Measurements from ENCODE around the gene PARD3. TPM values are rescaled to one million over a fixed set of nuclear protein-coding genes. Genes with fewer than 3 reads are reported as not detected.
"Not testable (repeated sequence)": the region's sequence is repeated elsewhere in the genome, so short reads cannot be mapped to it uniquely, and the experiment has no call there.

Gene PARD3
- polyA plus RNA-seq, 3 donors, result 0.51 TPM; not detected in 2

DNA sequence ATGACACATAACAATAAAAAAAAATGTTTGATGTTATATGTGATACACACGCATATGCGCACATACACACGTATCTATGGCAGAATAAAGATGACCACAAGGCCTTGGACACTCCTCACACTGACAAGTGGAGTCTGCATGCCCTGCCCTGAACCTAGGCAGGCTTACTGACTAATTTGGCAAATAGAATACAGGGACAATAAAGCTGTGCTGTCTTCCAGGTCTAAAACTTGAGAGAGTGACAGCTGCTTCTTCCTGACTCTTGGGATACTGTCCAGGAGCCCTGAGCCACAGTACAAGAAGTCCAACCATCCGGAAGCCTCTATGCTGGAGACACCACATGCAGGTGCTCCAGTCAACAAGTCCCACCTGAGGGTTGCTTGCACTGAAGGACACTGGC lies 20.3 kb downstream of the PARD3 start:
- DNase-seq, result no peak
- Histone ChIP-seq H3K79me2 (ENCODE audit: insufficient read depth, low read length) (no peaks in the 10 kb centered on the region), H3K9ac (ENCODE audit: insufficient read depth, low read length, poor library complexity, severe bottlenecking) (no peak overlapping the region), H3K27me3 (ENCODE audit: control insufficient read depth in 2 of 2, insufficient read depth in 2 of 2, low read length in 2 of 2) (no peaks in the 10 kb centered on the region), H3K27ac (ENCODE audit: low read depth in 1 of 2, low read length in 2 of 2) (no peak overlapping the region), H2AFZ (ENCODE audit: insufficient read depth, low read depth, low read length, poor library complexity, severe bottlenecking) (no peak overlapping the region), H3K4me1 (ENCODE audit: control insufficient read depth in 1 of 2, insufficient read depth in 2 of 2, low read length in 2 of 2) (no peaks in the 10 kb centered on the region), H3K4me3 (replicated peaks in 1 of 3; ENCODE audit: low read depth in 2 of 3, low read length in 3 of 3) (no peak overlapping the region), H3K36me3 (replicated peaks in 1 of 2; ENCODE audit: control insufficient read depth in 1 of 2, insufficient read depth in 2 of 2, low read length in 2 of 2) (no peaks in the 10 kb centered on the region), H3K9me3 (replicated peaks in 1 of 2; ENCODE audit: control insufficient read depth in 1 of 2, insufficient read depth in 1 of 2, low read length in 2 of 2) (no peaks in the 10 kb centered on the region), H3K4me2 (replicated peaks; ENCODE audit: extremely low read depth, low read length, poor library complexity, severe bottlenecking) (no peak overlapping the region), H4K20me1 (ENCODE audit: insufficient read depth, low read length) (no peaks in the 10 kb centered on the region)
- Mint-ChIP-seq H3K27ac (no peak overlapping the region), H3K27me3 (ENCODE audit: low read depth in 3 of 3) (peaks cover 0 to 4% (median 4%) of the 10 kb centered on the region in 3 donors), H3K4me3 (no peak overlapping the region), H3K4me1 (no peaks in the 10 kb centered on the region), H3K36me3 (no peaks in the 10 kb centered on the region), H3K9me3 (peaks cover 0 to 2% (median 0%) of the 10 kb centered on the region in 7 donors)
- TF ChIP-seq, protein P1, sequence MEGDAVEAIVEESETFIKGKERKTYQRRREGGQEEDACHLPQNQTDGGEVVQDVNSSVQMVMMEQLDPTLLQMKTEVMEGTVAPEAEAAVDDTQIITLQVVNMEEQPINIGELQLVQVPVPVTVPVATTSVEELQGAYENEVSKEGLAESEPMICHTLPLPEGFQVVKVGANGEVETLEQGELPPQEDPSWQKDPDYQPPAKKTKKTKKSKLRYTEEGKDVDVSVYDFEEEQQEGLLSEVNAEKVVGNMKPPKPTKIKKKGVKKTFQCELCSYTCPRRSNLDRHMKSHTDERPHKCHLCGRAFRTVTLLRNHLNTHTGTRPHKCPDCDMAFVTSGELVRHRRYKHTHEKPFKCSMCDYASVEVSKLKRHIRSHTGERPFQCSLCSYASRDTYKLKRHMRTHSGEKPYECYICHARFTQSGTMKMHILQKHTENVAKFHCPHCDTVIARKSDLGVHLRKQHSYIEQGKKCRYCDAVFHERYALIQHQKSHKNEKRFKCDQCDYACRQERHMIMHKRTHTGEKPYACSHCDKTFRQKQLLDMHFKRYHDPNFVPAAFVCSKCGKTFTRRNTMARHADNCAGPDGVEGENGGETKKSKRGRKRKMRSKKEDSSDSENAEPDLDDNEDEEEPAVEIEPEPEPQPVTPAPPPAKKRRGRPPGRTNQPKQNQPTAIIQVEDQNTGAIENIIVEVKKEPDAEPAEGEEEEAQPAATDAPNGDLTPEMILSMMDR (IDR thresholded peaks at IDR 0.05), result no peak
- WGBS (ENCODE audit: insufficient coverage), result 100% methylated on average over 1 of the region's 4 CpGs
- intact Hi-C loops (cut with micrococcal nuclease), result no loop called here

DNA sequence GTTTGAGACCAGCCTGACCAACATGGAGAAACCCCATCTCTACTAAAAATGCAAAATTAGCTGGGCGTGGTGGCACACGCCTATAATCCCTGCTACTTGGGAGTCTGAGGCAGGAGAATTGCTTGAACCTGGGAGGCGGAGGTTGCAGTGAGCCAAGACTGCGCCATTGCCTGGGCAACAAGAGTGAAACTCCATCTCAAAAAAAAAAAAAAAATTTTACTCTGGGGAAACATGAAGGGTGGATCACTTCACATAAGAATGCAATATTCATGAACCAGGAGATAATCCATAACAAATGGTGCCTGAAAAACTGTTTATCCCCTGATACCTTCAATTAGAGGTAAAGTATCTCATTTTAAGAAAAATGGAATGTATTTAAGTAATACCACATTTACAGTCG lies 21.5 kb downstream of the PARD3 start:
- H3K27me3 ChIP-seq (ENCODE audit: control insufficient read depth in 2 of 2, insufficient read depth in 2 of 2, low read length in 2 of 2); H3K4me3 ChIP-seq (replicated peaks in 1 of 3; ENCODE audit: low read depth in 2 of 3, low read length in 3 of 3); H3K4me2 ChIP-seq (replicated peaks; ENCODE audit: extremely low read depth, low read length, poor library complexity, severe bottlenecking); H3K27ac ChIP-seq (ENCODE audit: low read depth in 1 of 2, low read length in 2 of 2); H2AFZ ChIP-seq (ENCODE audit: insufficient read depth, low read depth, low read length, poor library complexity, severe bottlenecking); H3K36me3 ChIP-seq (replicated peaks in 1 of 2; ENCODE audit: control insufficient read depth in 1 of 2, insufficient read depth in 2 of 2, low read length in 2 of 2); H3K79me2 ChIP-seq (ENCODE audit: insufficient read depth, low read length); H3K9me3 Mint-ChIP-seq; DNase-seq; H3K9ac ChIP-seq (ENCODE audit: insufficient read depth, low read length, poor library complexity, severe bottlenecking); H3K36me3 Mint-ChIP-seq; intact Hi-C loops (cut with micrococcal nuclease); H3K27ac Mint-ChIP-seq; H3K27me3 Mint-ChIP-seq (ENCODE audit: low read depth in 3 of 3); H3K4me3 Mint-ChIP-seq; H3K4me1 ChIP-seq (ENCODE audit: control insufficient read depth in 1 of 2, insufficient read depth in 2 of 2, low read length in 2 of 2); H3K4me1 Mint-ChIP-seq; H3K9me3 ChIP-seq (replicated peaks in 1 of 2; ENCODE audit: control insufficient read depth in 1 of 2, insufficient read depth in 1 of 2, low read length in 2 of 2); H4K20me1 ChIP-seq (ENCODE audit: insufficient read depth, low read length): not testable (repeated sequence)
- no CpG with 5 or more reads among the region's 5 CpGs for WGBS (ENCODE audit: insufficient coverage)

All from CD14-positive monocyte (primary cell).